ENCODE results near the gene AFAP1. TPM values are rescaled to one million over a fixed set of nuclear protein-coding genes. Genes with fewer than 3 reads are reported as not detected.

AFAP1 gene
- total RNA-seq, 1 experiment from 2014 or later: 22.5 TPM

DNA sequence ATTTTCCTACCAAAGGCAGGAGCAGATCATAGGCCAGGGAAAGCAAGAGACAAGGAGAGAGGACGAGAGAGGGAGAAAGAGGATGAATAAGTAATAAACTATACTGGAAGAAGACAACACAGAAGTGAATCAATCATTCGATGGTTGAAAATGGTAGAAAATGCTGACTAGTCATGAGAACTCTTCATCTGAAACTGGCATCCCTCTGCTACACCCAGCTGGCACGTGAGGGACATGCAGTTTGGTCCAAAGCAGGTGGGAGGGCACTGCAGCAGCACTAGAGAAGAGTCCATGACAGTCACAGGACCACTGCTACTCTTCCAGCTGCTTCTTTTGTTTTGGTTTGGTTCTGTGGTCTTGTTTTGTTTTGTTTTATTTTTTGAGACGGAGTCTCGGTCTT is 74.1 kb downstream of the AFAP1 start:
- no peaks in the 10 kb centered on the region for H3K27me3 Mint-ChIP-seq (ENCODE audit: insufficient read depth, unreplicated experiment)
- H3K4me3 Mint-ChIP-seq (ENCODE audit: unreplicated experiment): no peak overlapping the region
- BruUV-seq (replicated peaks): no TSS peak
- H3K36me3 Mint-ChIP-seq (ENCODE audit: insufficient read depth, unreplicated experiment): peaks cover 15% of the 10 kb centered on the region
- TF ChIP-seq, protein P1, sequence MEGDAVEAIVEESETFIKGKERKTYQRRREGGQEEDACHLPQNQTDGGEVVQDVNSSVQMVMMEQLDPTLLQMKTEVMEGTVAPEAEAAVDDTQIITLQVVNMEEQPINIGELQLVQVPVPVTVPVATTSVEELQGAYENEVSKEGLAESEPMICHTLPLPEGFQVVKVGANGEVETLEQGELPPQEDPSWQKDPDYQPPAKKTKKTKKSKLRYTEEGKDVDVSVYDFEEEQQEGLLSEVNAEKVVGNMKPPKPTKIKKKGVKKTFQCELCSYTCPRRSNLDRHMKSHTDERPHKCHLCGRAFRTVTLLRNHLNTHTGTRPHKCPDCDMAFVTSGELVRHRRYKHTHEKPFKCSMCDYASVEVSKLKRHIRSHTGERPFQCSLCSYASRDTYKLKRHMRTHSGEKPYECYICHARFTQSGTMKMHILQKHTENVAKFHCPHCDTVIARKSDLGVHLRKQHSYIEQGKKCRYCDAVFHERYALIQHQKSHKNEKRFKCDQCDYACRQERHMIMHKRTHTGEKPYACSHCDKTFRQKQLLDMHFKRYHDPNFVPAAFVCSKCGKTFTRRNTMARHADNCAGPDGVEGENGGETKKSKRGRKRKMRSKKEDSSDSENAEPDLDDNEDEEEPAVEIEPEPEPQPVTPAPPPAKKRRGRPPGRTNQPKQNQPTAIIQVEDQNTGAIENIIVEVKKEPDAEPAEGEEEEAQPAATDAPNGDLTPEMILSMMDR (IDR thresholded peaks at IDR 0.05; ENCODE audit: unreplicated experiment): no peak
- ChIA-PET POLR2A (no interaction called here), CTCF (interaction anchor here (1.1 kb wide), 1 partner anchor 121 kb away, joined by 3 read pairs; no protein-coding TSS in a partner anchor)
- intact Hi-C loops (cut with micrococcal nuclease): no loop called here
- peaks cover 11% of the 10 kb centered on the region for H3K9me3 Mint-ChIP-seq (ENCODE audit: unreplicated experiment)
- no peak overlapping the region for H3K27ac Mint-ChIP-seq (ENCODE audit: low read depth, unreplicated experiment)
- no peak for DNase-seq (ENCODE audit: unreplicated experiment)
- H3K4me1 Mint-ChIP-seq (ENCODE audit: insufficient read depth, unreplicated experiment): peaks cover 19% of the 10 kb centered on the region

DNA sequence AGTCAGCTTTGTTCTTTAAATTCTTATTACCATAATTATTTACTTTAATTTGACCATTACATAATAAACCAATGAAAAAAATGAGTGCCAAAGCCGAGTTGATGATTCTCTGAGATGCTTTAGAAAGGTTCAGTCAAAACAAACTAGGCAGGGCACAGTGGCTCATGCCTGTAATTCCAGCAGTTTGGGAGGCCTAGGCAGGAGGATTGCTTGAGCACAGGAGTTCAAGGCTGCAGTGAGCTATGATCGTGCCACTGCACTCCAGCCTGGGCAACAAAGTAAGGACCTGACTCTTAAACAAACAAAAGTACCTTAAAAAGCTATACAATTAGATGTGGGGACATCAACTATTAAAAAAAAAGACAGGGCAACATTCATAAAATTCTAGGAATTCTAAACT is 75.0 kb downstream of the AFAP1 start:
- TF ChIP-seq, protein P1 (IDR thresholded peaks at IDR 0.05; ENCODE audit: unreplicated experiment): no peak
- H3K9me3 Mint-ChIP-seq (ENCODE audit: unreplicated experiment): peaks cover 11% of the 10 kb centered on the region
- DNase-seq (ENCODE audit: unreplicated experiment): no peak
- intact Hi-C loops (cut with micrococcal nuclease): no loop called here
- peaks cover 11% of the 10 kb centered on the region for H3K36me3 Mint-ChIP-seq (ENCODE audit: insufficient read depth, unreplicated experiment)
- ChIA-PET POLR2A (interaction anchor here (1.2 kb wide), 1 partner anchor 22 kb away, joined by 3 read pairs; no protein-coding TSS in a partner anchor), CTCF (no interaction called here)
- no peaks in the 10 kb centered on the region for H3K27me3 Mint-ChIP-seq (ENCODE audit: insufficient read depth, unreplicated experiment)
- H3K4me1 Mint-ChIP-seq (ENCODE audit: insufficient read depth, unreplicated experiment): peaks cover 19% of the 10 kb centered on the region
- BruUV-seq (replicated peaks): no TSS peak
- no peak overlapping the region for H3K27ac Mint-ChIP-seq (ENCODE audit: low read depth, unreplicated experiment)
- no peak overlapping the region for H3K4me3 Mint-ChIP-seq (ENCODE audit: unreplicated experiment)

DNA sequence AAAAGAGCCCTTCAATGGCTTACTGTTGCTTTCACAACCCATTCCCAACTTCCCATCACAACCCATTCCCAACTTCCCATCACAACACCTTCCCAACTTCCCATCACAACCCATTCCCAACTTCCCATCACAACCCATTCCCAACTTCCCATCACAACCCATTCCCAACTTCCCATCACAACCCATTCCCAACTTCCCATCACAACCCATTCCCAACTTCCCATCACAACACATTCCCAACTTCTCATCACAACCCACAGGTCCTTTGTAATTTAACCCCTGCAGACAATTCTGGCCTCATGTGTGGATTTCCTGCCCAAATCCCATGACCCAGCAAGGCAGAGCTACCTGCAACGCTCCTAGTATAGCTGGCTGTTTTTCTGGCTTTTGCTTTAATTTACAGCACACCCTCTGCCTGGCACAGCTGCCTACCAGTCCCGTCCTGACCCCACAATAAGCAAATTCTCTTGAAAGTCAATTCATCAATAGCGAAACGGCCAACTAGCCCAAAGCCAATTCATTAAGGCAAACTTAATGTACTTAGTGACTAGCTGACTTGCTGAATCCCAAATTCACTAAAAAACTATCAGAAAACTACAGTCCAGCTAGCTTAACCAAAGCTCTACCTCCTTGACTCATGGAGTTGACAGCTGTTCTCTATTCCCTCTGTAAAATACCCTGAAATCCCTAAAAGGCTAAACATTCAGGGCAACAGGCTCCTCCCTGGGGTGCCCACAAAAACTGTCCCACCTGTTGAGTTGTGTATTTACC is 75.6 kb downstream of the AFAP1 start:
- Mint-ChIP-seq H3K27ac (ENCODE audit: low read depth, unreplicated experiment) (no peak overlapping the region), H3K4me3 (ENCODE audit: unreplicated experiment) (no peak overlapping the region), H3K9me3 (ENCODE audit: unreplicated experiment) (peaks cover 11% of the 10 kb centered on the region), H3K4me1 (ENCODE audit: insufficient read depth, unreplicated experiment) (peaks cover 19% of the 10 kb centered on the region), H3K36me3 (ENCODE audit: insufficient read depth, unreplicated experiment) (peaks cover 9% of the 10 kb centered on the region), H3K27me3 (ENCODE audit: insufficient read depth, unreplicated experiment) (no peaks in the 10 kb centered on the region)
- BruUV-seq (replicated peaks): no TSS peak
- TF ChIP-seq, protein P1 (IDR thresholded peaks at IDR 0.05; ENCODE audit: unreplicated experiment): no peak
- DNase-seq (ENCODE audit: unreplicated experiment): no peak
- POLR2A ChIA-PET: interaction anchor here (1.2 kb wide), 1 partner anchor 22 kb away, joined by 3 read pairs; no protein-coding TSS in a partner anchor
- intact Hi-C loops (cut with micrococcal nuclease): no loop called here
- CTCF ChIA-PET: no interaction called here

DNA sequence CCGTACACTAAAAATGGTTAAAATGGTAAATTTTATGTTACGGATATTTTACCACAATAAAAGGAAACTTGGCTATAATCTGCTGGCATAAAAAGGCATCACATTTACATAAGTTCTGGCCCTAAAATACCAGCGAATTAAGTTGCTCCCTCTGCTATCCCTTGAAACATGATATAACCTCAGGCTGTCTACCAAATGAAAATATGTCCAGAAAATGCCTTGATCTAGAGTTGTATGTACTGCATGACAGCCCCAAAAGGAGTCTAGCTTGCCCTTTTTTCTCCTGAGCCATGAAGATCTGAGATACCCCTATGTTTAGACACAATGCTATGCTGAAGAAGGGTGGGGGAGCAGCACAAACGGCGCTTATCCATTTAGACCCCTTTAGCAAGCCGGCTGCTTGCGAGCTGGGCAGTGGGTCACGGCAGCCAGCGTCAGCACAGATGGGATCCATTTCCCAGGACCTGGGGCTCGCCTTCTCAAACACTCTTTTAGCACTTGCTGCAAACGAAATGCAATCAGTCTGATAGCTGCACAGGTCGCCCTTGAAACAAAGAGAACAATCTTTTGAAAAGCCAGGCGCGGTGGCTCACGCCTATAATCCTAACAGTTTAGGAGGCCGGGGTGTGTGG is 77.0 kb downstream of the AFAP1 start:
- Mint-ChIP-seq H3K4me3 (ENCODE audit: unreplicated experiment) (no peak overlapping the region), H3K36me3 (ENCODE audit: insufficient read depth, unreplicated experiment) (peaks cover 4% of the 10 kb centered on the region), H3K4me1 (ENCODE audit: insufficient read depth, unreplicated experiment) (peaks cover 16% of the 10 kb centered on the region), H3K27me3 (ENCODE audit: insufficient read depth, unreplicated experiment) (no peaks in the 10 kb centered on the region), H3K9me3 (ENCODE audit: unreplicated experiment) (peaks cover 11% of the 10 kb centered on the region), H3K27ac (ENCODE audit: low read depth, unreplicated experiment) (no peak overlapping the region)
- CTCF ChIA-PET: no interaction called here
- DNase-seq (ENCODE audit: unreplicated experiment): no peak
- no TSS peak for BruUV-seq (replicated peaks)
- POLR2A ChIA-PET: no interaction called here
- TF ChIP-seq, protein P1 (IDR thresholded peaks at IDR 0.05; ENCODE audit: unreplicated experiment): no peak
- intact Hi-C loops (cut with micrococcal nuclease): no loop called here

All from MCF 10A (cell line).